Measurements from ENCODE around the gene METTL2B.
"Not testable (repeated sequence)": the region's sequence is repeated elsewhere in the genome, so short reads cannot be mapped to it uniquely, and the experiment has no call there.

The METTL2B gene

DNA sequence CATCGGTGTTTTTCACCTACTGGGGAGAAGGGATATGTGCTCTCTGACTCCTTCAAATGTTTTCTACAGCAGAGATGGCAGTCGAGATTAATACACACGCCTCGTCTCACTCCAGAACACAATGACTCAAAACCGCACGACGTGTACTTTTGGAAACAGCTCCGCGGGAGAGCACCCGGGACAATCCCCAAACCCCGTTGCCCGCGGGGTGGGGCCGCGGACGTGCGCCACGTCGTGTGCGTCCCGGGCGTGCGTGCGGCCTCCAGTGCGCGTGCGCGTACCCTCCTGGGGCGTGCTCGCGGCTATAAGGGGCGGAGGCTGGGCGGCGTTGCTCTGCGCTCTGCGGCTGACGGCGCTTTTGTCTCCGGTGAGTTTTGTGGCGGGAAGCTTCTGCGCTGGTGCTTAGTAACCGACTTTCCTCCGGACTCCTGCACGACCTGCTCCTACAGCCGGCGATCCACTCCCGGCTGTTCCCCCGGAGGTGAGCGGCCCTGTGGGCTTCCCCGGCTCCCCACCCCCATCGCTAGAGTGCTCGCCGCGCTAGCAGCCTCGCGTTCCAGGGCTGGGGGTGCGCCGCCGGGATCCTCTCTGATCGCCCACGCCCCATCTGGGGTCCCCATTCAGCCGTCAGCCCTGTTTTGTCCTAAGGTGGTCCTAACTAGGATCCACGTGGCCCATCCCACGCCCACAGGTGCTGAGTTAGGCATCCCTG lies 20.8 kb upstream of the METTL2B start, which contains the start of gene HILPDA:
HILPDA (plus strand) TSS at position 336 of the 712 bp plus-strand sequence. CDS start 1,391 bp downstream, outside the sequence.
- DNase-seq = peak; percentile 92

GRCh38 chr7:128456255-128456725 lies 20.3 kb upstream of the METTL2B start:
- no peak for DNase-seq

DNA sequence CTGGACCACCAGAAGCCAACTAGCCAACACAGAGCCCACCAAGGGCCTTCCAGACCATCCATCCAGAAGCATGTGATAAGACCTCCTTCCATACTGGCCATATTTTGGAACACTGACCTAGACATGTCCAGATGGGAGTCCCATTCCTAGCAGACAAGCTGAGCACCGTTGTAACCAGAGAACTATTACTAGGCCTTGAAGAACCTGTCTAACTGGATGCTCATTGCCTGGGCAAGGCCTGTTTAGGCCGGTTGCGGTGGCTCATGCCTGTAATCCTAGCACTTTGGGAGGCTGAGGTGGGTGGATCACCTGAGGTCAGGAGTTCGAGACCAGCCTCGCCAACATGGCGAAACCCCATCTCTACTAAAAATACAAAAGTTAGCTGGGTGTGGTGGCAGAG lies 19.2 kb upstream of the METTL2B start:
- DNase-seq = not testable (repeated sequence)

DNA sequence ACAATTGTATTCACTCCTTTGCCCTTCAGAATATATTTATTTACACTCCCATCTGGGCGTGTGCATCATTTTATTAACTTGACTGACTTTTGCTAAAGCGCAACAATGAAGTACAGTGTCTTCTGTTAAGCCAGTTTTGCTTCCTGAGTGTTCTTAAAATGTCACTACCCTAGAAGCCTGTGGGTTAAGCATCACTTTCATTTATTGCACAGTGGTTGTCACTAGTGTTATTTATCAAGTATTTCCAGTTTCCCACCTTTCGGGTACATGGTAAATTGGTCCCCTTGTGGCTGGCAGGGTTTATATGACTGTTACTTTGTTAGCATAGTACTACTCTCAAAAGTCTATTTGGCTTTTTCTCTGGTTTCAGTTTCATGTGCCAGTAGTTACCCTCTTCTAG lies 17.6 kb upstream of the METTL2B start:
- no peak for DNase-seq

GRCh38 chr7:128459394-128459878 lies 17.1 kb upstream of the METTL2B start:
- peak; percentile 21 for DNase-seq

- DNase-seq = no peak
Observed at GRCh38 chr7:128462460-128462859, 14.1 kb upstream of the METTL2B start.

DNA sequence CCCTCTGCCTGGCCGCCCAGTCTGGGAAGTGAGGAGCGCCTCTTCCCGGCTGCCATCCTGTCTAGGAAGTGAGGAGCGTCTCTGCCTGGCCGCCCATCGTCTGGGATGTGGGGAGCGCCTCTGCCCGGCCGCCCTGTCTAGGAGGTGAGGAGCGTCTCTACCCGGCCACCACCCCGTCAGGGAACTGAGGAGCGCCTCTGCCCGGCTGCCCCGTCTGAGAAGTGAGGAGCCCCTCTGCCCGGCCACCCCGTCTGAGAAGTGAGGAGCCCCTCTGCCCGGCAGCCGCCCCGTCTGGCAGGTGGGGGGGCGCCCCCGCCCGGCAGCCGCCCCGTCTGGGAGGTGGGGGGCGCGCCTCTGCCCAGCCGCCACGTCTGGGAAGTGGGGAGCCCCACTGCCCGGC lies 13.2 kb upstream of the METTL2B start:
- DNase-seq = not testable (repeated sequence)

- not testable (repeated sequence) for DNase-seq
Observed at GRCh38 chr7:128463933-128464332, 12.6 kb upstream of the METTL2B start.

- not testable (repeated sequence) for DNase-seq
Observed at GRCh38 chr7:128466871-128467270, 9.7 kb upstream of the METTL2B start.

GRCh38 chr7:128477336-128477690 lies 765 bp downstream of the METTL2B start:
- not testable (repeated sequence) for DNase-seq

- DNase-seq = not testable (repeated sequence)
Observed at GRCh38 chr7:128479082-128479481, 2.5 kb downstream of the METTL2B start.

GRCh38 chr7:128488134-128488533 lies 11.6 kb downstream of the METTL2B start:
- DNase-seq = not testable (repeated sequence)

DNA sequence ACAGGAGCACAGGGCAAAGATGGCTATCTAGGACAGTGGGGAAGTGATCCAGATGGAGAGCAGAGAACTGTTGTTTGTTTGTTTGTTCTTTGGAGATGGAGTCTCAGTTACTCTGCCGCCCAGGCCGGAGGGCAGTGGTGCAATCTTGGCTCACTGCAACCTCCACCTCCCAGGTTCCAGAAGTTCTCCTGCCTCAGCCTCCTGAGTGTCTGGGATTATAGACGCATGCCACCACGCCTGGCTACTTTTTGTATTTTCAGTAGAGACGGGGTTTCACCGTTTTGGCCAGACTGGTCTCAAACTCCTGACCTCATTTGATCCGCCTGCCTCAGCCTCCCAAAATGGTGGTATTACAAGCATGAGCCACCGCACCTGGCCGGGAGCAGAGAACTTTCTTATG lies 20.9 kb downstream of the METTL2B start:
- DNase-seq = no peak

GRCh38 chr7:128505416-128505815 lies 28.9 kb downstream of the METTL2B start:
- DNase-seq = not testable (repeated sequence)

GRCh38 chr7:128506819-128507218 lies 30.3 kb downstream of the METTL2B start:
- not testable (repeated sequence) for DNase-seq

DNA sequence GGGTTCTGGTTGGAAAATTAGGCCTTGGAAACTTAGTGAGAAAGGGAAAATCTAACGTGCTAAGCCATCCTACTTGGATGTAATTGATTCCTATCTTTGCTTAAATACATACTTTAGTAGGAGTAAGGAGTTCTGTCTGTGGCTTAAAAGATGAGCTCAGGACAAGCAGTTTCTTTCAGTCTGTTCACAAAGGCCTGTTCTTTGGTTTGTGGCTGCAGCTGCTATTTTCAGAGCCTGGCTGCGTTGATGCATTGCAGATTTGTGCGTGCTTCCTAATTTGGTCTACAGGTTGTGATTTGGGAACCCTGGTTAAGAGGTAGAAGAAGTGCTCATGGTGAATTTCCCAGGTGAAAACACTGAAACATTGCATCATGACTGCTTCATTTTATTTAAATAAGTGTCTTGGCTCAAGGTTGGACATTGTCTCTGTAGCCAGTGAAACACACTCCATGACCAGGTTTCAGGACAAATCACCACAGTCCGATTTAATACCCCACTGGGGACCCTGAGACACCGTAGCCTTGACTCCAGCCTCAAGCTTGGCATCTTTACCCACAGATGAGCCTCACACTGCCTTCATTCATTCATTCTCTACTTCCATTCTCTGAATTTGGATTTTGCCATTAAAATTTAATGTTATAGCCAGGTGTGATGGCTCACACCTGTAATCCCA lies 30.9 kb downstream of the METTL2B start:
- not testable (repeated sequence) for DNase-seq

DNA sequence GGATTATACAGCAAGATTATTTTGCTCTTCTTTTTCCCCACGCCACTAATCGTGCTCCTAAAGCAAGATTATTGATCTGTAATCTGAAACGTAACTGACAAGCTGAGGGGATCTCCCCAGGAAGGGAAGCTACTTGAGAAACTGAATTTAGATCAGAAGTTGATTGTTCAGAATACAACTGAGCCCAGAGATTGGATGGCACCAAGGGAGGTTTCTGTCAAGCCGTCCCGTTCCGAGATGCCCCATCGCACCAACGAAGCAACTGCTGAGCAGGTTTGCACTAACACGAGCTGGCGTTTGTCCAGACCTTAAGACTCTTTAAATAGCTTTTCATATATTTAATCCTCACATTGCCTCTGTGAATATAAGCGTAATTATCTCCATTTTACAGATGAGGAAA lies 35.1 kb downstream of the METTL2B start:
- not testable (repeated sequence) for DNase-seq

DNA sequence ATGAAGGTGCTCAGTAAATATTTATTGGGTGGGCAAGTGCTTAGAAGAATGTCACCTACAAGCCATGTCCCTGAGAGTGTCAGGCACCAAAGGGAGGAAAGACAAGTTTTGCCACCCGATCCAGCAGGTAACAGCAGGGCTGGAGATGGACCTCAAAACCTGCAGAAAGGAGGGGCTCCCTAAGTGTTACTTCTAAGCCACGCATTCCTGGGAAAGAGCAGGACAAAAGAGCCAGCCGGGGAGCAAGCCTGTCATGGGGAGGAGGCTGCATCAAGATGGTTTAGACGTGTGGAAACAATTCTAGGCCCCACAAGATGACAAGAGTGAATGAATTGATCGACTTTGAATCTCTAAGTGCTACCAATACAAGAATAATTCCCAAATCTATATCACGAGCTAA lies 38.7 kb downstream of the METTL2B start:
- DNase-seq = not testable (repeated sequence)

DNA sequence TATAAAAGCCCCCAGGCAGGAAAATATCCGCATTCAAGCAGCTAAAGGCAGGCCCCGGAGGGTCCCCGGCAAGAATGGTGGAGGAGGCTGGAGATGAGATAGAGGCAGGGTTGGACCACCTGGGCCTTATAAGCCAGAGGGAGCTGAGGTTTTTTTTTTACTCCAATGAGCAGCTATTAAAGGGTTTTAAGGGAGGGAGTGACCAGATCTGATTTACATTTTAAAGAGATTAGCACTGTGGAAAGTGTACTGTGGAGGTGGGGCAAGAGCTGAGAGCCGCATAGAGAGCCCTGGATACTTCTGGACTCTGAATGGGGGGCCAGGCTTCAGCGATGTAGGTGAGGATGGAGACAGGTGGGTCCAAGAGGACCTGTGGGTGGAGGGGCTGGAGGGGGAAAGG lies 40.5 kb downstream of the METTL2B start:
- DNase-seq = not testable (repeated sequence)

GRCh38 chr7:128523226-128523931 lies 46.8 kb downstream of the METTL2B start:
- DNase-seq = peak; percentile 33

GRCh38 chr7:128523932-128524524 lies 47.5 kb downstream of the METTL2B start:
- DNase-seq = not testable (repeated sequence)

GRCh38 chr7:128525584-128525983 lies 49.0 kb downstream of the METTL2B start:
- DNase-seq = not testable (repeated sequence)

GRCh38 chr7:128526062-128526466 lies 49.5 kb downstream of the METTL2B start:
- DNase-seq = not testable (repeated sequence)

Data from DMS79 treated with DMSO at 0.1 percent for 48 hours (cell line).